HUES6 (cell line): Measurements from ENCODE around the gene TTC7B.

Experiments used
- H3K27ac ChIP-seq: 2 replicates; pipeline ENCODE4 v1.7.0; 2013; ENCODE audit warnings: low read depth, mild to moderate bottlenecking, low read length, inconsistent platforms
- H3K27me3 ChIP-seq: 2 replicates; pipeline ENCODE4 v1.6.1; 2013; ENCODE audit warnings: low read length; ENCODE audit not compliant: control insufficient read depth, insufficient read depth
- H3K36me3 ChIP-seq: 2 replicates; pipeline ENCODE4 v1.6.1; 2013; ENCODE audit warnings: low read length; ENCODE audit not compliant: control insufficient read depth, insufficient read depth
- H3K4me1 ChIP-seq: 2 replicates; pipeline ENCODE4 v1.6.1; 2013; ENCODE audit warnings: low read length; ENCODE audit not compliant: control insufficient read depth, insufficient read depth
- H3K4me3 ChIP-seq: 2 replicates; pipeline ENCODE4 v1.5.1; 2013; ENCODE audit warnings: low read depth, low read length
- H3K9ac ChIP-seq: one replicate; pipeline ENCODE4 v1.6.1; 2013; ENCODE audit warnings: mild to moderate bottlenecking, low read length
- H3K9me3 ChIP-seq: 2 replicates; pipeline ENCODE4 v1.6.1; 2013; ENCODE audit warnings: low read depth, low read length; ENCODE audit not compliant: control insufficient read depth, insufficient read depth

The TTC7B gene

DNA sequence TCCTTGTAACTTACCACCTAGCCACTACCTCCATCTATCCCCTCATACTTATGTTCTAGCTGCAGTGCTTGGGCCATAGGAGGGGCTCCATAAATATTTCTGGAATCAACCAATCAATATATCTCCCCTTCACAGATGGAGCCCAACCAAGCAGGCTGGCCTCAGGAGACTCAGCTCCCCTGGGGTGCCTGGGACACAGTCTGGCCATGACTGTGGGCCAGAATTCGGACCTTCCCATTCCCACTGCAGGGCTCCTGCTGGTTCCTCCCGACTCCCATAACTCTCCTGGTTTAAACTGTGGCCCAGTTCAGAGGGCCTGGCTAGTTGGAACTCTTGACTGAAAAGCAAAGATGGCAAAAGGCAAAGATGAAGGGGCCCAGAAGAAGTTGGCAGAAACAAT, 13.0 kb downstream of the TTC7B start:
- Histone ChIP-seq H3K36me3 (no peaks in the 10 kb centered on the region), H3K9ac (no peak overlapping the region), H3K4me3 (no peak overlapping the region), H3K4me1 (peaks cover 32% of the 10 kb centered on the region), H3K27me3 (no peaks in the 10 kb centered on the region), H3K27ac (no peak overlapping the region), H3K9me3 (no peaks in the 10 kb centered on the region)

DNA sequence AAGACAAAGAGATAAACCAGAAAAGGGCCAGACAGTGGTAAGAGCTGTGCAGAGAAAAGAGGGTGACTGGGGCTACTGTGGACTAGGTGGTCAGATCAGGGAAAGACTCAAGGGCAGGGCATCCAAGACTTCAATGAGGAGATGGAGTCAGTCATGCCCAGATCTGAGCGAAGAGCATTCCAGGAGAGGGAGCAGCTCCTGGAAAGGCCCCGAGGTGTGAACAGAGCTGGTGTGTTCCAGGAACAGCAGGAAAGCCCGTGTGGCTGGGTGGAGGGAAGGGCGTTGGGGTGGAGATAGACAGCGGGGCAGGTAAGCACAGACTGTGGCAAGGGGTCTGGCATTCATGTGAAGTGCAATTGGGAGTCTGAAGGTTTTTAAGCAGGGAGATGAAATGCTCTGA, 16.8 kb downstream of the TTC7B start:
- Histone ChIP-seq H3K9ac (no peak overlapping the region), H3K9me3 (no peaks in the 10 kb centered on the region), H3K27ac (no peak overlapping the region), H3K27me3 (no peaks in the 10 kb centered on the region), H3K4me3 (no peak overlapping the region), H3K4me1 (peaks cover 12% of the 10 kb centered on the region), H3K36me3 (no peaks in the 10 kb centered on the region)

DNA sequence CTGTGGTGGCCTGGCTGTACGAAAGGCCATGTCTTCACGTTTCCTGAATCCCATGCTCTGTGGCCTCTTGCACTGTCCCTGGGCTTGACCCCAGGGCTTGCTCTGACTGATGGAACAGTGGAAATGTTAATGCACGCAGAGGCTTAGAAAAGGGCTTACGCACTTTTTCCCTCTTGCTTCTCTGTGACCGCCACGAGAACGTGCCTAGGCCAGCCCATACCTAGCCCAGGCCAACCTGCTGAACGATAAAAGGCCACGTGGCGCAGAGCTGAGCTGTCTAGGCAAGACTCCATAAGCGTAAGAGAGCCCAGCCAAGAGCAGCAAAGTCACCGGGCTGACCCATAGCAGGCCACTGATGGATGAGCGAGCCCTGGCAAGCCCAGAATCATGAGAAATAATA, 18.3 kb downstream of the TTC7B start:
- Histone ChIP-seq H3K4me1 (peaks cover 4% of the 10 kb centered on the region), H3K27ac (no peak overlapping the region), H3K4me3 (no peak overlapping the region), H3K9ac (no peak overlapping the region), H3K9me3 (no peaks in the 10 kb centered on the region), H3K36me3 (no peaks in the 10 kb centered on the region), H3K27me3 (no peaks in the 10 kb centered on the region)

DNA sequence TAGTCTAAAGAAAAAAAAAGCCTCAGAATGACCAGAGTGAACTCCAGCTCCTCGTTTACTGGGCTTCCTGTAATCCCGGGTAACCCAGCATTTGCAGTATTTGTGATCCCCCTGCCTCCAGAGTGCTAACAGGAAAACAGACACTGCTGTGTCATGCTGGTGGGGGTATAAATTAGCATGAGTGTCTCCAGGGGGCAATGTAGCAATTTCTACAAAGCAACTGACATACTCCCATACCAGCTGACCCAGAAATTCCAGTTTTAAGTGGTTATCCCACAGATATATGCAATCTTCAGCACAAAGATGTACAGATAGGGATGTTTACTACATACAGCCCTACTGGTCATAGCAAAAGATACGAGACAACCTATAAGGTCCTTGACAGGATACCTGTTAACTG, 18.8 kb downstream of the TTC7B start:
- Histone ChIP-seq H3K4me3 (no peak overlapping the region), H3K9ac (no peak overlapping the region), H3K27ac (no peak overlapping the region), H3K9me3 (no peaks in the 10 kb centered on the region), H3K36me3 (no peaks in the 10 kb centered on the region), H3K27me3 (no peaks in the 10 kb centered on the region), H3K4me1 (peaks cover 4% of the 10 kb centered on the region)

DNA sequence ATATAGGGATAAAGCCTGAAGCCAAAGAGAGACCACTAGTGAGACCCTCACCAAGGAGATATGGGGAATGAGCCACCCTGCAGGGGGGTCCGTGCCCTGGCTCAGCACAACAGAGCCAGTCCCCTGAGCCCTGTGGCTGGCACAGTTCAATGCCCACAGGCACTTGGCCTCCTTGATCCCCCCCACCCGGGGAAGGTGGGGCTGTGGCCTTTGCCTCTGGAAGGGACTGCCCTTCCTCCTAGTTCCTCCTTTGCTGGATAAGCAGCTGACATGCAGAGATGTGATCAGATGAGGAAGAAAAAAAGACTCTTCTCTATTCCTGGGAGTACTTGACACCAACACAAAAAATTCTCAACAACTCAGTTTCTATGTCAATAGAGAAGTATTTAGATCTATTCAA, 19.9 kb downstream of the TTC7B start:
- Histone ChIP-seq H3K4me1 (peaks cover 4% of the 10 kb centered on the region), H3K27me3 (no peaks in the 10 kb centered on the region), H3K9me3 (no peaks in the 10 kb centered on the region), H3K27ac (no peak overlapping the region), H3K4me3 (no peak overlapping the region), H3K9ac (no peak overlapping the region), H3K36me3 (no peaks in the 10 kb centered on the region)

DNA sequence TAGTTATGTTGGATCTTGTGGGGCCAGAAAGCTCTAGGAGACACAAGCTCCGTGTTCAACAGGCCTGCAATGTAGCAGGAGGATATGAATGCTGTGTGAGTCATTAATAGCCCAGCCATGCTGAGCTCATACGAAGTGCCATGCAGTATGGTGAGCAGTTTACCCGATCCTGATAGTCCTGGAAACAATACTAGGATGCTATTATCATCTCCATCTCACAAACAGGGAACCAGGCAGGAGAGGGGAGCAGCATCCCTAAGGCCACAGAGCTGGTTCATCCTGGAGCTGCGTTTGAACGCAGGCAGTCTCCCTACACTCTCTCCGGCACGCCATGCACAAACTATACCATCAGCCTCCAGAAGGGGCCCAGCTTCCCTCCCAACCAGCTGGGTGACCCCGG, 20.5 kb downstream of the TTC7B start:
- no peak overlapping the region for H3K27ac ChIP-seq
- H3K9ac ChIP-seq: no peak overlapping the region

DNA sequence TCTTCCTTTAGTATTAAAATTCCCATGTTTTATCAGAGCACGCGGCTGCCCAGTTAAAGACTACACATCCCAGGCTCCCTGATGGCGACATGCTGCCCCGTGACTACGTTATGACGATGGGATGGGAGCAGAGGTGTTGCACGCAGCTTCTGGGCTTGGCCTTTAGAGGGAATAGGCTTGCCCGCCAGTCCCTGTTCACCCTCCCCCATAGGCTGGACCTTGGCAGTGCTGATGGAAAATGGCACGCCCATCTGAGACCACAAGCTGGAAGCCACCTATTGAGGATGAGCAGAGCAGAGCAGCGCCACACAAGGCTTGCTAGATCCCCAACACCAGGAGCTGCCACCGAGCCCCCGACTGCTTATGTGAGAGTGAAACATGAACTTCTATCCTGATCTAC, 24.7 kb downstream of the TTC7B start:
- Histone ChIP-seq H3K9me3 (no peaks in the 10 kb centered on the region), H3K9ac (no peak overlapping the region), H3K27me3 (no peaks in the 10 kb centered on the region), H3K27ac (no peak overlapping the region), H3K4me1 (no peaks in the 10 kb centered on the region), H3K36me3 (no peaks in the 10 kb centered on the region), H3K4me3 (no peak overlapping the region)

More for the DNA sequence above, 20.5 kb downstream of the TTC7B start:
- Histone ChIP-seq H3K27me3 (no peaks in the 10 kb centered on the region), H3K4me3 (no peak overlapping the region), H3K4me1 (peaks cover 4% of the 10 kb centered on the region), H3K9me3 (no peaks in the 10 kb centered on the region), H3K36me3 (no peaks in the 10 kb centered on the region)

DNA sequence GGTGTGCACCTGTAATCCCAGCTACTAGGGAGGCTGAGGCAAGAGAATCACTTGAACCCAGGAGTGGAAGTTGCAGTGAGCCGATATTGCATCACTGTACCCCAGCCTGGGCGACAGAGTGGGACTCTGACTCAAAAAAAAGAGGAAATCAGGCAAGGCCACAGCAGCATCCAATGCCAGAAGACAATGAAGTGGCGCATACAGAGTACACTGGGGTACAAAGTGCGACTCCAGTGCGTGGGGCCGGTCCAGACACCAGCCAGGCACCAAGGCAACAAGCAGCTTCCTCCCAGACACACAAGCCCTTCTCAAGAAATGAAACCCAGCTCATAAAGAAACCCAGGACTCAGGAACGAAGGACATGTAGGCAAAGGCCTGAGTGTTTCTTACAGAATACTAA, 28.2 kb downstream of the TTC7B start:
- no peak overlapping the region for H3K27ac ChIP-seq
- H3K9ac ChIP-seq: no peak overlapping the region
- no peaks in the 10 kb centered on the region for H3K9me3 ChIP-seq
- no peak overlapping the region for H3K4me3 ChIP-seq
- H3K36me3 ChIP-seq: 0 out of 2 replicates have a peak, but pooled peaks cover 2% of the 10 kb centered on the region
- H3K27me3 ChIP-seq: no peaks in the 10 kb centered on the region
- H3K4me1 ChIP-seq: no peaks in the 10 kb centered on the region

DNA sequence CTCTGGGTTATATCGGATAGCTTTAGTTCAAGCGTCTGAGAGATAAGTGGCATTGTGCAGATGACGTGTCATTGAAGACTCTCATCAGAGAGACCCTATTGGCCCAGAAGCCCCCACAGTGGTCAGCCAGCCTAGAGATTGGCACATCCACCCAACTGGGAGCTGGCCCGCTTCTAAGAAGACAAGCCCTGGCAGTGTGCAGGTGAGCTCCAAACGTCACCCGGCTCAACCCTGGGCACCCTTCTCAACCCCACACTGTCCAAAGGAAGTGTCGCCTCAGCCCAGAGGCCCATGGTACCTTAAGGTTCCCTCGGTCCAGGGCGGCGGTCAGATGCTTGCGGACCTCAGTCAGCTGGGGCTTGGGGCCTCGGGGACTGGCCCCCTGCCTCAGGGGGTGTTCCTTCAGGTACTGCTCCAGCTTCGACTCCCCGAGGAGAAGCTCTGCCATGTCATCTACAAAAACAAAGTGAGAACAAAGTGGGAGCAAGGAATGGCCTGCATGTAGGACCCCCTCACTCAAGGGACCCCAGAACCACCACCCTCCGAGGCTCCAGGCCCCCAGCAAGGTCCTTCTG, 30.3 kb downstream of the TTC7B start:
- no peak overlapping the region for H3K9ac ChIP-seq
- H3K4me1 ChIP-seq: no peaks in the 10 kb centered on the region
- no peak overlapping the region for H3K27ac ChIP-seq
- no peak overlapping the region for H3K4me3 ChIP-seq
- 0 out of 2 replicates have a peak, but pooled peaks cover 2% of the 10 kb centered on the region for H3K36me3 ChIP-seq
- H3K9me3 ChIP-seq: no peaks in the 10 kb centered on the region
- no peaks in the 10 kb centered on the region for H3K27me3 ChIP-seq

DNA sequence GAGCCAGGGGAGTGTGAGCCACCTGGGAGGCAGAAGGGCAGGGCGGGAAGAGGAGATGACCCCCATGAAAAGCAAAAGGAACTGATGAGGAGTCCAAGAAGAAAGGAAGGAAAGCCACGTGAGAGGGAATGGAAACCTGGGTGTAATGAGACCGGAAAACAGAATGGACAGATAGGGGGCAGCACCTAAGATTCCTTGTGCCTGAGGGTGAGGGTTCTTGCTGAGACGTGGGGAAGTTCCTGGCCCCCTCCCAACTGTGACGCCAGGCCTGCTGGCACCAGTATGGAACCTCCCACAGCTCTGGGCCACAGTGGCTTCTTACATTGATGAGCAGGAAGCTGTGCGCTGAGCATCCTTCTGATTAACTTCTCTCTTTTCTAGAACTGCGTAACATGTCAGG, 30.8 kb downstream of the TTC7B start:
- Histone ChIP-seq H3K4me3 (no peak overlapping the region), H3K4me1 (no peaks in the 10 kb centered on the region), H3K36me3 (peaks cover 7% of the 10 kb centered on the region; the same call in 1 of the 2 replicates), H3K9me3 (no peaks in the 10 kb centered on the region), H3K9ac (no peak overlapping the region), H3K27me3 (no peaks in the 10 kb centered on the region), H3K27ac (no peak overlapping the region)

DNA sequence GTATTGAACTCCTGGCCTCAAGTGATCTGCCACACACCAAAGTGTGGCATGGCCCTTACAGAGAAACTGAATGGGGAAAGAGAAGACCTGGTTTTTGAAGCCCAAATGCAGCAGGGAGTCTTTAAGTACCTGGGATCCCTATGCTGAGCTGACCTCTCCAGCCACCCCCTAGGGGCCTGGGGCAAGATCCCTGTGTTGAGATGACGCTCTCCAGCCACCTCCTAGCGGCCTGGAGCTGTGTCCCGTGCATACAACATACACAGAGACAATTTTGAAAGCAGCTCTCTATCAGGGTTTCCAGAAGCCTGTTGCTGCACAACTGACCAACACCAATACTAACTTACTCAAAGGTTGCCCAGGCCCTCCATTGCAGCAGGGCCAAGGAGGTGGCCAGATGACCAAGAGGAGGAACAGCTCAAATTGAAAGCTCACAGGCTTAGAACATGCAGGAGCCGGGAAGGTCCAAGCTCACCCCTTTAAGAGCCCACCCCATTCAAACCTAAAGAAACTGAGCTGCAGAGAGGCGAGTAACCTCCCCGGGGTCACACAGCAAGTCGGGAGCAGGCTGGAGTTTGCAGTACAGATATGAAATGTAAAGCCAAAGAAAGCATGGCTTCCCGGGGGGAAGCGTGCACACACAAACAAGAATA, 31.5 kb downstream of the TTC7B start:
- Histone ChIP-seq H3K4me3 (no peak overlapping the region), H3K9ac (no peak overlapping the region), H3K4me1 (no peaks in the 10 kb centered on the region), H3K27me3 (no peaks in the 10 kb centered on the region), H3K27ac (no peak overlapping the region), H3K36me3 (peaks cover 10% of the 10 kb centered on the region), H3K9me3 (no peaks in the 10 kb centered on the region)
